Eye (tissue), 1 donor: ENCODE data around the gene SH3TC2.

Experiments
- DNase-seq: peaks from one replicate; pipeline ENCODE4 v3.0.0-alpha.2; 2015

The SH3TC2 gene

GRCh38 chr5:148967783-148968182 lies 95.1 kb downstream of the SH3TC2 start:
- DNase-seq, result no peak

GRCh38 chr5:148966938-148967337 lies 95.9 kb downstream of the SH3TC2 start:
- DNase-seq, result no peak

- DNase-seq, result no peak
These were observed 96.5 kb downstream of the SH3TC2 start for GRCh38 chr5:148966348-148966747.

- DNase-seq, result peak; percentile 63
These were observed 97.2 kb downstream of the SH3TC2 start for GRCh38 chr5:148965511-148966265.

GRCh38 chr5:148963664-148964063 lies 99.2 kb downstream of the SH3TC2 start:
- no peak for DNase-seq

GRCh38 chr5:148962761-148963324 lies 100.0 kb downstream of the SH3TC2 start:
- no peak for DNase-seq

GRCh38 chr5:148962200-148962550 lies 100.7 kb downstream of the SH3TC2 start:
- DNase-seq, result no peak

- no peak for DNase-seq
These were observed 101.3 kb downstream of the SH3TC2 start for GRCh38 chr5:148961261-148962199.

- DNase-seq, result no peak
These were observed 102.6 kb downstream of the SH3TC2 start for GRCh38 chr5:148960070-148960769.

GRCh38 chr5:148957591-148958202 lies 105.2 kb downstream of the SH3TC2 start:
- DNase-seq, result peak; percentile 57

GRCh38 chr5:148956477-148957385 lies 106.1 kb downstream of the SH3TC2 start:
- peak; percentile 40 for DNase-seq
